Brain microvascular endothelial cell (primary cell): ENCODE measurements around the gene FAM117A.

Experiments
- DNase-seq: peaks from one replicate; pipeline ENCODE4 v3.0.0-alpha.2; 2020
- H3K27ac ChIP-seq: fragments of 250-450 bp; sonication (Bioruptor Pico); 2 replicates; pipeline ENCODE4 v1.5.1; 2020; ENCODE audit warnings: mild to moderate bottlenecking, moderate library complexity
- H3K27me3 ChIP-seq: fragments of 250-450 bp; sonication (Bioruptor Pico); replicated peaks from 2 replicates; pipeline ENCODE4 v1.5.1; 2020; ENCODE audit warnings: mild to moderate bottlenecking
- H3K36me3 ChIP-seq: fragments of 250-450 bp; sonication (Bioruptor Pico); replicated peaks from 2 replicates; pipeline ENCODE4 v1.5.1; 2020; ENCODE audit warnings: mild to moderate bottlenecking
- H3K4me3 ChIP-seq: 2 replicates; pipeline ENCODE4 v1.5.1; 2011; ENCODE audit warnings: low read depth, mild to moderate bottlenecking, control low read depth, low read length, moderate library complexity
- in situ Hi-C: cut with HindIII; loops from 2 replicates; pipeline ENCODE4 v1.10.0; 2017; ENCODE audit warnings: low sequenced_read_pairs, low pct_ligation_motif_present
- TF ChIP-seq, protein P1 (sequence below): IDR thresholded peaks from 2 replicates; pipeline ENCODE4 v1.5.1; 2011; ENCODE audit warnings: low read depth, mild to moderate bottlenecking, moderate library complexity, low read length, control low read depth, inconsistent platforms; ENCODE audit errors: missing control alignments

The FAM117A gene

DNA sequence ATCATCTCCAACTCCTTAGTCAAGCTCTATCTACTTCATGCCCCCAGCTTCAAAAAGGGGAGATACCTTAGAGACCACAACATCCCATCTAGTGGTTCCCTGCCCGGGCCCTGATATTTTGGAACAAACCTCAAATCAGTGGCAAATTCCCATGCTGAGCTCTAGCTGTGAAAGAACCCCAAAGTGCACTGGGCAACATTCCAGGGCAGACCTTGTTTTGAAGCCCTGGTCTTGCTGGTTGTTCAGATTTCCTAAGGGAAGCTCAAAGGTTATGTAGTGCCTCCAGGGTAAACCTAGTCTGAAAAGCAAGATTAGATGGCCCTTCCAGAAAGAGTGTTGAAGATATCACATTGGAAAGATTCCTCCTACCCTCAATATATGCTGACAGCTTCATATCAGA is 16.3 kb downstream of the FAM117A start:
- Histone ChIP-seq H3K27ac (no peak overlapping the region), H3K4me3 (no peak overlapping the region), H3K27me3 (no peaks in the 10 kb centered on the region), H3K36me3 (no peaks in the 10 kb centered on the region)
- in situ Hi-C loops: no loop called here
- no peak for DNase-seq
- TF ChIP-seq, protein P1, sequence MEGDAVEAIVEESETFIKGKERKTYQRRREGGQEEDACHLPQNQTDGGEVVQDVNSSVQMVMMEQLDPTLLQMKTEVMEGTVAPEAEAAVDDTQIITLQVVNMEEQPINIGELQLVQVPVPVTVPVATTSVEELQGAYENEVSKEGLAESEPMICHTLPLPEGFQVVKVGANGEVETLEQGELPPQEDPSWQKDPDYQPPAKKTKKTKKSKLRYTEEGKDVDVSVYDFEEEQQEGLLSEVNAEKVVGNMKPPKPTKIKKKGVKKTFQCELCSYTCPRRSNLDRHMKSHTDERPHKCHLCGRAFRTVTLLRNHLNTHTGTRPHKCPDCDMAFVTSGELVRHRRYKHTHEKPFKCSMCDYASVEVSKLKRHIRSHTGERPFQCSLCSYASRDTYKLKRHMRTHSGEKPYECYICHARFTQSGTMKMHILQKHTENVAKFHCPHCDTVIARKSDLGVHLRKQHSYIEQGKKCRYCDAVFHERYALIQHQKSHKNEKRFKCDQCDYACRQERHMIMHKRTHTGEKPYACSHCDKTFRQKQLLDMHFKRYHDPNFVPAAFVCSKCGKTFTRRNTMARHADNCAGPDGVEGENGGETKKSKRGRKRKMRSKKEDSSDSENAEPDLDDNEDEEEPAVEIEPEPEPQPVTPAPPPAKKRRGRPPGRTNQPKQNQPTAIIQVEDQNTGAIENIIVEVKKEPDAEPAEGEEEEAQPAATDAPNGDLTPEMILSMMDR: no peak

- no peak for DNase-seq
- no peak overlapping the region for H3K4me3 ChIP-seq
- H3K27me3 ChIP-seq: no peaks in the 10 kb centered on the region
- no peaks in the 10 kb centered on the region for H3K36me3 ChIP-seq
- TF ChIP-seq, protein P1: no peak
- no peak overlapping the region for H3K27ac ChIP-seq
- in situ Hi-C loops: no loop called here
These were observed 17.0 kb downstream of the FAM117A start for GRCh38 chr17:49746791-49747490.

DNA sequence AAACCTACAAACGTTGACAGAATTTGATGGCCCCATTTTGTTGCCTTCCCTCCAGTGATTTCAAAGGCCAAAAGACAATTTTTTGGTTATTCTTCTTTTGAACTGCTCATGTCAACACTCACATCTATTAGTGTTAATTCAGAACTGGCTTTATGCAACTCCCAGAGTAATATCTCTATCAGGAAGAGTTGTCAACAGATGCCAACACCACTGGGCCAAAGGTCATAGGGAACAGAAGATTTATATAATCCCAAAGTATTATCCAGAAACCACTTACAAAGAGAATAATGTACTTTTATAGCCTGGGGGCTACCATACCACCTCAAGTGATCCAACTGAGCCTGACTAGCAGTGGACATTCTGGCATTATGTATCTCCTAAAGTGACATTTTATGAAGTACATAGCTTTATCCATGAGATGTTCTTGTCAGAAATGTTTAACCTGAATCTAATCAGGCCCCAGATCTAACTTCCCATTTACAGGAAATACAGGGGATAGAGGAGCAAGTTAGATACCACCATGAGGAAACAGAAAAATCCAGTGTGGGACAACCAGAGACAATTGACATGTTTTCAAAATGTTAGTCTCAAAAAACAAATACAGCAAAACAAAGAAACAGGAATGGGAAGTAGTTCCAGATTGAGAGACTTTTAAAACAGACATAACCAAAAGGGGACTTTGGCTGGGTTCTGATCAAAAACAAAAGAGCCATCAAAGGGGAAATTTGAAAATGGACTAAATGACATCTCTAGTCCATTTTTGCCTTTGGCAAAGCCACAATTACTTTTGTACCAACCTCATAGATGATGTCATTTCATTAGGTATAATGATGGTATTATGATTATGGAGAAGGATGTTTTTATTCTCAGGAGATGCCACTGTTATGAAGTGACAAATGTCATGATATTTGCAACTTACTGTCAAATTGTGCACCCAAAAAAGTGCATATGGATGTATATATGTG is 18.5 kb downstream of the FAM117A start:
- no peak for DNase-seq
- Histone ChIP-seq H3K27ac (no peak overlapping the region), H3K27me3 (no peaks in the 10 kb centered on the region), H3K4me3 (no peak overlapping the region), H3K36me3 (no peaks in the 10 kb centered on the region)
- TF ChIP-seq, protein P1: no peak
- in situ Hi-C loops: no loop called here

DNA sequence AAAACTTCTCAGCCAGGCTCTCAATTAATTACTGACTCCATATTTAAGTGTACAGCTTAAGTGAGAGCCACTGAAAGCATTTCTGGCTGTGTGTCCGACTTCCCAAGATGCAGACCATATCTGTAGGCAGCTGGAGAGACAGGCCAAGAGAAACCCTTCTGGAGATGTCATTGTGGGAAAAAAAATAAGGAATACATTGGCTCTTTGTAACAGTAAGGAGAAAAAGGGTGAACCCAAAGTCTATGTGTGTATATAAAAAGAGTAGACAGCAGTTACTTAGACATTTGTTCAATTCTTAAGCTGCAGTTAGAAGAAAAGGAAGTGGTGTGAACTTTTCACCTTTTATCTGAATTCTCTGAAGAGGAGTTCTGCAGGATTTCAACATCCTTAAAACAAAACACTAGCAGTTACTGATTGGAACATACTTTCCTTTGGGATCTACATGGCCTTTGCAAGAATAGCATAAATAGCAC is 21.7 kb downstream of the FAM117A start:
- H3K27me3 ChIP-seq: no peaks in the 10 kb centered on the region
- no peak overlapping the region for H3K27ac ChIP-seq
- DNase-seq: no peak
- no peaks in the 10 kb centered on the region for H3K36me3 ChIP-seq
- in situ Hi-C loops: no loop called here
- no peak overlapping the region for H3K4me3 ChIP-seq
- TF ChIP-seq, protein P1: no peak

DNA sequence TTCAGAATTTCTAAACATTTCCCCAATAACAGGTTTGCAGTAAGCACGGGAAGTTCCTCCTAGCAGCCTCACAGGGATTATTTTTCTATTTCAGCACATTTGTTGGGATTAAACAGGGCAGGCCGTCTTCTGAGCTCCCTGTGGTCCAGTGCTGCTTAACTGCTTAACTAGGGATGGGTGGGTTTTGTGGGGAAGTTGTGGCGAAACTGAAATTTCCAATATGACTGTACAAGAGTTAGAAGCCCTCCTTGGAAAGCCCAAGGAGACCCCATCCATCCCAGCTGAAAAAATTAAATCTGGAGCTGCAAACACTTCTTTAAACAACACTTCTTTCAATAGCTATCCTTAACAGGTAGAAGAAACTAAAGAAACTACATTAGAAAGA is 22.2 kb downstream of the FAM117A start:
- in situ Hi-C loops: no loop called here
- no peak for DNase-seq
- Histone ChIP-seq H3K27me3 (no peaks in the 10 kb centered on the region), H3K27ac (no peak overlapping the region), H3K36me3 (no peaks in the 10 kb centered on the region), H3K4me3 (no peak overlapping the region)
- TF ChIP-seq, protein P1: no peak
